ENCODE measurements around the gene MLPH.

- TF ChIP-seq, protein P1, sequence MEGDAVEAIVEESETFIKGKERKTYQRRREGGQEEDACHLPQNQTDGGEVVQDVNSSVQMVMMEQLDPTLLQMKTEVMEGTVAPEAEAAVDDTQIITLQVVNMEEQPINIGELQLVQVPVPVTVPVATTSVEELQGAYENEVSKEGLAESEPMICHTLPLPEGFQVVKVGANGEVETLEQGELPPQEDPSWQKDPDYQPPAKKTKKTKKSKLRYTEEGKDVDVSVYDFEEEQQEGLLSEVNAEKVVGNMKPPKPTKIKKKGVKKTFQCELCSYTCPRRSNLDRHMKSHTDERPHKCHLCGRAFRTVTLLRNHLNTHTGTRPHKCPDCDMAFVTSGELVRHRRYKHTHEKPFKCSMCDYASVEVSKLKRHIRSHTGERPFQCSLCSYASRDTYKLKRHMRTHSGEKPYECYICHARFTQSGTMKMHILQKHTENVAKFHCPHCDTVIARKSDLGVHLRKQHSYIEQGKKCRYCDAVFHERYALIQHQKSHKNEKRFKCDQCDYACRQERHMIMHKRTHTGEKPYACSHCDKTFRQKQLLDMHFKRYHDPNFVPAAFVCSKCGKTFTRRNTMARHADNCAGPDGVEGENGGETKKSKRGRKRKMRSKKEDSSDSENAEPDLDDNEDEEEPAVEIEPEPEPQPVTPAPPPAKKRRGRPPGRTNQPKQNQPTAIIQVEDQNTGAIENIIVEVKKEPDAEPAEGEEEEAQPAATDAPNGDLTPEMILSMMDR (IDR thresholded peaks at IDR 0.05; ENCODE audit: borderline replicate concordance, extremely low read depth, low read length, poor library complexity, severe bottlenecking): no peak
- TF ChIP-seq EZH2 (IDR thresholded peaks at IDR 0.05; ENCODE audit: borderline replicate concordance, low read depth, low read length, severe bottlenecking): no peak
Measured at GRCh38 chr2:237503201-237503600, 16.1 kb downstream of the MLPH start.

Data from DND-41 (cell line).